Thymus (tissue), 11 donors: ENCODE data around the gene RIPK4. TPM values are rescaled to one million over a fixed set of nuclear protein-coding genes. Genes with fewer than 3 reads are reported as not detected.
A peak's percentile ranks its signal among the peaks of the same experiment; 100 is the strongest.

Experiments
- DNase-seq, 9 donors: peaks; one replicate each; pipeline ENCODE4 v3.0.0-alpha.2; 2013; ENCODE audit warnings: low spot score in 9 of 9, low read depth in 6 of 9, missing footprints in 1 of 9
- H3K27ac ChIP-seq, 2 donors: one replicate each; pipeline ENCODE4 v1.5.1; 2013; ENCODE audit warnings: control low read depth in 1 of 2, low read depth in 1 of 2, low read length in 1 of 2, mild to moderate bottlenecking in 1 of 2, moderate library complexity in 1 of 2
- H3K27me3 ChIP-seq, 2 donors: one replicate each; pipeline ENCODE4 v1.5.1; 2013; ENCODE audit warnings: low read length in 1 of 2; ENCODE audit not compliant: control insufficient read depth in 2 of 2, insufficient read depth in 1 of 2
- H3K36me3 ChIP-seq, 2 donors: one replicate each; pipeline ENCODE4 v1.5.1; 2013; ENCODE audit warnings: low read length in 1 of 2, mild to moderate bottlenecking in 1 of 2, moderate library complexity in 1 of 2; ENCODE audit not compliant: control insufficient read depth in 2 of 2, insufficient read depth in 2 of 2
- H3K4me1 ChIP-seq, 2 donors: one replicate each; pipeline ENCODE4 v1.5.1; 2013; ENCODE audit warnings: low read length in 2 of 2; ENCODE audit not compliant: control insufficient read depth in 2 of 2, insufficient read depth in 2 of 2
- H3K4me3 ChIP-seq, 2 donors: one replicate each; pipeline ENCODE4 v1.5.1; 2013; ENCODE audit warnings: low read length in 2 of 2, control low read depth in 1 of 2, mild to moderate bottlenecking in 1 of 2
- H3K9me3 ChIP-seq, 2 donors: one replicate each; pipeline ENCODE4 v1.5.1; 2013; ENCODE audit warnings: low read length in 1 of 2, mild to moderate bottlenecking in 1 of 2; ENCODE audit not compliant: control insufficient read depth in 2 of 2, insufficient read depth in 1 of 2
- WGBS: extraction: QIAGEN DNeasy Blood & Tissue Kit; methylation state at CpG from one replicate; pipeline ENCODE4 v1.1.7; 2013; 5-methylcytosine and 5-hydroxymethylcytosine counted together
- polyA plus RNA-seq: library from polyadenylated mRNA; stranded (reverse); fragments of 200-250 nt; gene quantifications from one replicate; pipeline ENCODE4 v1.2.3, GENCODE V29; 2013
- total RNA-seq: library from RNA; stranded (reverse); fragments of 120-200 nt; gene quantifications from one replicate; pipeline ENCODE4 v1.2.4, GENCODE V29; 2013
- donor health status: healthy.

Gene RIPK4
- total and polyA plus RNA-seq, 2 donors = 9.3 to 12.6 TPM

- H3K4me1 ChIP-seq = peaks cover 23 to 39% of the 10 kb centered on the region in 2 donors
- no peaks in the 10 kb centered on the region for H3K9me3 ChIP-seq
- H3K27me3 ChIP-seq = no peaks in the 10 kb centered on the region
- no peak for DNase-seq
- H3K36me3 ChIP-seq = no peaks in the 10 kb centered on the region
- H3K4me3 ChIP-seq = no peak overlapping the region
- 96% methylated on average over 15 of the region's 15 CpGs for WGBS
- no peak overlapping the region for H3K27ac ChIP-seq
Measured at GRCh38 chr21:41784456-41785102, 17.7 kb upstream of the RIPK4 start.

DNA sequence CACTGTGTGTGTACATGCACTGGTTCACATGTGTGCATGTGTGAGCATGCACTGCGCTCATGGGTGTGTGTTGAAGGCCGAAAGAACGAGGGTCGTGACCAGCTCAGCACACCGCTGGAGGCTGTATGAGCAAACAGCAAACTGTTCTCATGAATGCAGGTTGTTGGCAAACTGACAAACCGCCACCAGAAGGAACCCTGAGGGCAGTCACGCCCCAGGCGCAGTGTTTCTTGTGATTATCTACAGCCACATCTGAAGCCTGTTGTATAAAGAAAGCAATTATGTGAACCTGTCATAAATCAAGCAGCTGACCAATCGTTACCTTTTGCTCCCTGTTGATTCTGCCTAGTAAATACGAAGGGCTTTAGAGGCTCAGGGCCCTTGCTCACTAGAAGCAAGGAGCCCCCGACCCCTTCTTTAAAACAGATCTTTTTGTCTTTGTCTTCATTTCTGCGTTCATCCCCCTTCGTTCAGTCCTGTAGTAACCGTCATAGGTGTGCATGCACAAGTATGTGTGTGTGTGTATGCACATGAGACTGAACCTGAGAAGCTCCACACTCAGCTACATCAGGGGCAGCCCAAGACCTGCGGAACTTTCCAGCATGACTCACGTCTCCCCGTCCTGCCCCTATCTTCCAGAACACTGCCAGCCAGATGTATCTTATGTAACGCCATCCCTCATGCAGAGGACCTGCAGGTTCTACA, 16.8 kb upstream of the RIPK4 start:
- 21% methylated on average over 18 of the region's 18 CpGs for WGBS
- peak overlapping the region; percentile 33 to 46 for H3K27ac ChIP-seq
- H3K36me3 ChIP-seq = no peaks in the 10 kb centered on the region
- H3K27me3 ChIP-seq = peaks cover 0 to 3% of the 10 kb centered on the region in 2 donors
- peaks cover 27 to 49% of the 10 kb centered on the region in 2 donors for H3K4me1 ChIP-seq
- peak in 1 of 9 donors; percentile 62 for DNase-seq
- no peaks in the 10 kb centered on the region for H3K9me3 ChIP-seq
- H3K4me3 ChIP-seq = no peak overlapping the region

- WGBS = 99% methylated on average over 2 of the region's 2 CpGs
- Histone ChIP-seq H3K27me3 (peaks cover 0 to 11% of the 10 kb centered on the region in 2 donors), H3K4me3 (no peak overlapping the region), H3K4me1 (peaks cover 49 to 70% of the 10 kb centered on the region in 2 donors), H3K36me3 (no peaks in the 10 kb centered on the region), H3K9me3 (no peaks in the 10 kb centered on the region), H3K27ac (no peak overlapping the region)
- DNase-seq = no peak
Measured at GRCh38 chr21:41781050-41781410, 14.2 kb upstream of the RIPK4 start.

DNA sequence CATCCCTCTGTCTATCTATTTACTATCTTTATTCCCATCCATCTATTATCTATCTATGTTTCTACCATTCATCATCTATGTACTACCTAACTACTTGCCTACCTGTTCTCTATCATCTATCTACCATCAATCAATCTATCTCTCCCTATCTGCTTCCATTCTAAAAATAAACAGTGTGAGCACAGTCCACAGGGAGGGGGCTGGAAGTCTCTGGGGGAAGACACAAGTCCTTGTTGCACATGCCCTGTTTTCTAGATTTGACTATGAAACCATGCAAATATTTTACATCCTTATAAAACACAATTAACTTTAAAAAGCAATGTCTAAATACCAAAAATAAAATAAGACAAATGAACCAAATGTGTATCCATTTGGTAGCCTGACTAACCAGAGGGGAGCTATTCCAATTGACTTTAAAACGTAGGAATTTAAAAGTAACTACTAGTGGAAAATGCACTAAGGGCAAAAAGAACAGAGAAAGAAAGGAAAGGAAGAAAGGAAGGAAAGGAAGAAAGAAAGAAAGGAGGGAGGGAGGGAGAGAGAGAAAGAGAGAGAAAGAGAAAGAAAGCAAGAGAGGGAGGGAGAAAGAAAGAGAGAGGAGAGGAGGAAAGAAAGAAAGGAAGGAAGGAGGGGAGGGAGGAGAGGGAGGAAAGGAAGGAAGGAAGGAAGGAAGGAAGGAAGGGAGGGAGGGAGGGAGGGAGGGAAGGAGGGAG, 13.6 kb upstream of the RIPK4 start:
- no peak overlapping the region for H3K4me3 ChIP-seq
- H3K27me3 ChIP-seq = peaks cover 0 to 11% of the 10 kb centered on the region in 2 donors
- no peak for DNase-seq
- H3K27ac ChIP-seq = no peak overlapping the region
- H3K9me3 ChIP-seq = no peaks in the 10 kb centered on the region
- no peaks in the 10 kb centered on the region for H3K36me3 ChIP-seq
- H3K4me1 ChIP-seq = peaks cover 54 to 75% of the 10 kb centered on the region in 2 donors
- 92% methylated on average over 1 of the region's 1 CpG for WGBS

DNA sequence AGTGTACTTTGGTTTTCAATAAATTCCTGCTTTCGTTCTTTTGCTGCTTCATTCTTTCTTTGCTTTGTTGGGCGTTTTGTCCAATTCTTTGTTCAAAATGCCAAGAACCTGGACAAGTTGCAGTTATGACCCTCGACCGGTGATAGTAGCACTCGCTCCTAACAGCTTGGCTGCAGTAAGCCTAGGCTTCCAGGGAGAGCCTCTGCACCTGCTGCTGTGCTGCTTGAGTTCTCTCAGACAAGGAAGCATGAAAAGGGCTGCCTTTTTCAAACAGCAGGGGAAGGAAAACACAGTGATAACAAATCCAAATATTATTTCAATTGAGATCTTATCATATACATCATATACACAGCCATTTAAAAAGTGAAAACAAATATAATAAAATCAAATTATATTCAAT, 12.8 kb upstream of the RIPK4 start:
- Histone ChIP-seq H3K27me3 (peaks cover 0 to 11% of the 10 kb centered on the region in 2 donors), H3K27ac (peak overlapping the region in 1 of 2 donors; percentile 71), H3K36me3 (no peaks in the 10 kb centered on the region), H3K4me1 (peaks cover 62 to 83% of the 10 kb centered on the region in 2 donors), H3K4me3 (no peak overlapping the region), H3K9me3 (no peaks in the 10 kb centered on the region)
- 66% methylated on average over 5 of the region's 5 CpGs for WGBS
- DNase-seq = peak in 1 of 9 donors; percentile 43

GRCh38 chr21:41778930-41779600, 12.2 kb upstream of the RIPK4 start:
- H3K27me3 ChIP-seq = peaks cover 0 to 11% of the 10 kb centered on the region in 2 donors

GRCh38 chr21:41777951-41778815, 11.3 kb upstream of the RIPK4 start:
- peak in 1 of 9 donors; percentile 48 for DNase-seq
- H3K36me3 ChIP-seq = no peaks in the 10 kb centered on the region
- H3K4me3 ChIP-seq = no peak overlapping the region
- no peaks in the 10 kb centered on the region for H3K9me3 ChIP-seq
- peak overlapping the region; percentile 64 to 85 for H3K27ac ChIP-seq
- H3K4me1 ChIP-seq = peaks cover 52 to 87% of the 10 kb centered on the region in 2 donors
- peaks cover 0 to 11% of the 10 kb centered on the region in 2 donors for H3K27me3 ChIP-seq
- 53% methylated on average over 45 of the region's 45 CpGs for WGBS

More at GRCh38 chr21:41778930-41779600, 12.2 kb upstream of the RIPK4 start:
- DNase-seq = peak in 1 of 9 donors; percentile 66
- H3K9me3 ChIP-seq = no peaks in the 10 kb centered on the region
- peaks cover 59 to 87% of the 10 kb centered on the region in 2 donors for H3K4me1 ChIP-seq
- H3K36me3 ChIP-seq = no peaks in the 10 kb centered on the region
- peak overlapping the region in 1 of 2 donors; percentile 71 for H3K27ac ChIP-seq
- H3K4me3 ChIP-seq = no peak overlapping the region
- WGBS = 37% methylated on average over 16 of the region's 16 CpGs

GRCh38 chr21:41776778-41777177, 9.9 kb upstream of the RIPK4 start:
- Histone ChIP-seq H3K4me1 (peaks cover 55 to 90% of the 10 kb centered on the region in 2 donors), H3K36me3 (no peaks in the 10 kb centered on the region), H3K9me3 (peaks cover 0 to 4% of the 10 kb centered on the region in 2 donors), H3K27ac (peak overlapping the region; percentile 79 to 85), H3K4me3 (no peak overlapping the region), H3K27me3 (peaks cover 0 to 14% of the 10 kb centered on the region in 2 donors)
- 27% methylated on average over 4 of the region's 4 CpGs for WGBS
- peak in 1 of 9 donors; percentile 65 for DNase-seq
